Measurements from ENCODE around the gene STARD9. TPM values are rescaled to one million over a fixed set of nuclear protein-coding genes. Genes with fewer than 3 reads are reported as not detected.
"Not testable (repeated sequence)": the region's sequence is repeated elsewhere in the genome, so short reads cannot be mapped to it uniquely, and the experiment has no call there.

The STARD9 gene
- total RNA-seq, 1 donor from 2014 or later: 4.8 TPM

GRCh38 chr15:42764154-42764731, 188.8 kb downstream of the STARD9 start:
- DNase-seq (ENCODE audit: low read depth, low spot score): not testable (repeated sequence)

GRCh38 chr15:42766109-42766508, 190.7 kb downstream of the STARD9 start:
- not testable (repeated sequence) for DNase-seq (ENCODE audit: low read depth, low spot score)

Other genes with a start within 250 kb of the STARD9 start
- 0.21 and 0.26 TPM in 2 replicates for gene CAPN3, start 216.1 kb upstream of the STARD9 start, total RNA-seq
- 57.2 and 78.2 TPM in 2 replicates for gene ZNF106, start 84.5 kb upstream of the STARD9 start, total RNA-seq
- gene SNAP23, start 80.0 kb upstream of the STARD9 start, total RNA-seq: 205 and 245 TPM in 2 replicates
- 16.0 and 21.1 TPM in 2 replicates for gene LRRC57, start 26.8 kb upstream of the STARD9 start, total RNA-seq
- 37.9 and 45.0 TPM in 2 replicates for gene HAUS2, start 26.8 kb upstream of the STARD9 start, total RNA-seq
- 14.3 and 16.5 TPM in 2 replicates for gene CDAN1, start 161.5 kb downstream of the STARD9 start, total RNA-seq

All from pulmonary artery endothelial cell (primary cell).